ENCODE data around the gene MYOC. TPM values are rescaled to one million over a fixed set of nuclear protein-coding genes. Genes with fewer than 3 reads are reported as not detected.

The MYOC gene
- total and polyA plus RNA-seq, 4 donors, result 3.8 to 74.0 (median 12.3) TPM

Other genes starting within 250 kb of the MYOC start
- gene PRRC2C, start 167.2 kb downstream of the MYOC start, total RNA-seq, result 100 to 1,000 TPM; 170 to 181 TPM
- gene PRRC2C, start 167.2 kb downstream of the MYOC start, polyA plus RNA-seq, result 100 to 1,000 TPM in 1 of 2 donors, 10 to 100 TPM in 1; 19.2 to 193 TPM
- gene MYOCOS, start 30.4 kb downstream of the MYOC start, total RNA-seq, result not detected
- not detected for gene MYOCOS, start 30.4 kb downstream of the MYOC start, polyA plus RNA-seq
- 10 to 100 TPM; 22.4 to 28.7 TPM for gene VAMP4, start 89.4 kb upstream of the MYOC start, total RNA-seq
- 10 to 100 TPM; 24.9 to 26.2 TPM for gene VAMP4, start 89.4 kb upstream of the MYOC start, polyA plus RNA-seq
- gene METTL13, start 129.0 kb upstream of the MYOC start, total RNA-seq, result 10 to 100 TPM; 15.3 to 17.9 TPM
- 10 to 100 TPM in 1 of 2 donors, 1 to 10 TPM in 1; 7.8 to 10.7 TPM for gene METTL13, start 129.0 kb upstream of the MYOC start, polyA plus RNA-seq
- 10 to 100 TPM in 1 of 2 donors, 1 to 10 TPM in 1; 5.1 to 16.2 TPM for gene DNM3, start 188.8 kb upstream of the MYOC start, total RNA-seq
- 1 to 10 TPM in 1 of 2 donors, not detected in 1; 2.6 TPM for gene DNM3, start 188.8 kb upstream of the MYOC start, polyA plus RNA-seq